Esophagus squamous epithelium (tissue), 5 donors: ENCODE data around the gene ADPRHL1. TPM values are rescaled to one million over a fixed set of nuclear protein-coding genes. Genes with fewer than 3 reads are reported as not detected.
"Not testable (repeated sequence)": the region's sequence is repeated elsewhere in the genome, so short reads cannot be mapped to it uniquely, and the experiment has no call there.

Source experiments
- DNase-seq: peaks from one replicate; lab custom pipeline; 2025; lab: John Stamatoyannopoulos, UW
- H3K27ac ChIP-seq, 4 donors: fragments of 200-600 bp; sonication (generic); one replicate each; pipeline ENCODE4 v1.5.1; 2016 to 2019; ENCODE audit warnings: mild to moderate bottlenecking in 1 of 4
- H3K27me3 ChIP-seq, 4 donors: fragments of 200-600 bp; sonication (generic); 1 replicate in 3 of 4; 2 replicates in 1 of 4; pipeline versions ENCODE4 v1.5.1 to v1.6.0; 2017 to 2021; ENCODE audit warnings: antibody characterized with exemption in 1 of 4
- H3K36me3 ChIP-seq, 3 donors: fragments of 200-600 bp; sonication (generic); one replicate each; pipeline ENCODE4 v1.5.1; 2016 to 2019
- H3K4me1 ChIP-seq, 3 donors: fragments of 200-600 bp; sonication (generic); one replicate each; pipeline ENCODE4 v1.5.1; 2017 to 2019
- H3K4me3 ChIP-seq, 4 donors: fragments of 200-600 bp; sonication (generic); 1 replicate in 3 of 4; 2 replicates in 1 of 4; pipeline ENCODE4 v1.5.1; 2016 to 2019; ENCODE audit warnings: mild to moderate bottlenecking in 2 of 4, moderate library complexity in 1 of 4
- H3K9me3 ChIP-seq, 3 donors: fragments of 200-600 bp; sonication (generic); one replicate each; pipeline ENCODE4 v1.5.1; 2016 to 2019
- CTCF ChIP-seq, 6 experiments: fragments of 450-650 bp in 4 of 6; fragments of 200-600 bp in 2 of 6; sonication (generic) in 2 of 6; IDR thresholded peaks; one replicate each; pipeline ENCODE4 v1.5.1; 2016 to 2019; ENCODE audit warnings: antibody characterized with exemption in 6 of 6, mild to moderate bottlenecking in 4 of 6, moderate library complexity in 4 of 6
- POLR2A ChIP-seq, 4 donors: fragments of 450-650 bp; IDR thresholded peaks; one replicate each; pipeline ENCODE4 v1.6.1; 2017; ENCODE audit warnings: antibody characterized with exemption in 4 of 4, mild to moderate bottlenecking in 4 of 4, moderate library complexity in 3 of 4
- WGBS, 2 donors: methylation state at CpG; one replicate each; pipeline ENCODE4 v1.1.5; 2018; 5-methylcytosine and 5-hydroxymethylcytosine counted together
- intact Hi-C: fragments of 100-400 bp; cut with DNase I; formaldehyde crosslinking; loops from one replicate; pipeline ENCODE4 v1.15.0; 2022
- total RNA-seq, 4 donors: library from RNA; depleted of rRNA; stranded (reverse); fragments of >200 nt; gene quantifications; one replicate each; pipeline ENCODE4 v1.1.0, GENCODE V29; 2016
- donor health status: DM: yes; HTN: yes; CAD: no.

ADPRHL1 gene
- total RNA-seq, 4 donors from 2014 or later: 0.31 to 3.5 (median 2.2) TPM

GRCh38 chr13:113393563-113394338 is 59.5 kb downstream of the ADPRHL1 start:
- H3K27me3 ChIP-seq: peaks cover 0 to 4% (median 0%) of the 10 kb centered on the region in 4 donors
- TF ChIP-seq POLR2A (IDR thresholded peaks at IDR 0.05) (no peak), CTCF (IDR thresholded peaks at IDR 0.05) (peak; percentile 74 to 97 (median 94))
- peak overlapping the region; percentile 36 to 68 (median 54) for H3K27ac ChIP-seq
- WGBS, 2 donors: 2 to 12% methylated on average over 7 to 9 of the region's 63 CpGs
- peaks cover 4 to 17% (median 10%) of the 10 kb centered on the region in 3 donors for H3K4me1 ChIP-seq
- intact Hi-C loops: loop anchor here (10.0 kb wide), 1 partner anchor 119 kb away; no protein-coding TSS in a partner anchor
- H3K9me3 ChIP-seq: no peaks in the 10 kb centered on the region
- no peaks in the 10 kb centered on the region for H3K36me3 ChIP-seq
- H3K4me3 ChIP-seq: peak overlapping the region; percentile 47 to 90 (median 57)
- peak; percentile 21 for DNase-seq

- TF ChIP-seq CTCF (IDR thresholded peaks at IDR 0.05) (no peak), POLR2A (IDR thresholded peaks at IDR 0.05) (no peak)
- no peaks in the 10 kb centered on the region for H3K9me3 ChIP-seq
- no peaks in the 10 kb centered on the region for H3K27me3 ChIP-seq
- no peaks in the 10 kb centered on the region for H3K36me3 ChIP-seq
- peak overlapping the region in 3 of 4 donors; percentile 52 to 90 (median 62) for H3K4me3 ChIP-seq
- H3K4me1 ChIP-seq: peaks cover 4 to 17% (median 10%) of the 10 kb centered on the region in 3 donors
- DNase-seq: no peak
- no peak overlapping the region for H3K27ac ChIP-seq
- intact Hi-C loops: loop anchor here (10.0 kb wide), 1 partner anchor 118 kb away; no protein-coding TSS in a partner anchor
- WGBS, 2 donors: 67 to 84% methylated on average over 8 to 9 of the region's 13 CpGs
Measured at GRCh38 chr13:113393226-113393562, 60.1 kb downstream of the ADPRHL1 start.

GRCh38 chr13:113390874-113391497 is 62.3 kb downstream of the ADPRHL1 start:
- DNase-seq: no peak
- Histone ChIP-seq H3K4me1 (peaks cover 4 to 17% (median 10%) of the 10 kb centered on the region in 3 donors), H3K27ac (no peak overlapping the region), H3K9me3 (no peaks in the 10 kb centered on the region), H3K27me3 (no peaks in the 10 kb centered on the region), H3K4me3 (no peak overlapping the region), H3K36me3 (no peaks in the 10 kb centered on the region)
- 46 to 62% methylated on average over 10 of the region's 10 CpGs for WGBS, 2 donors
- intact Hi-C loops: loop anchor here (10.0 kb wide), 1 partner anchor 116 kb away; no protein-coding TSS in a partner anchor
- TF ChIP-seq CTCF (IDR thresholded peaks at IDR 0.05): no peak
- no peak for TF ChIP-seq POLR2A (IDR thresholded peaks at IDR 0.05)

- H3K27me3 ChIP-seq, H3K36me3 ChIP-seq, H3K9me3 ChIP-seq, H3K4me3 ChIP-seq, intact Hi-C loops, DNase-seq, H3K27ac ChIP-seq: not testable (repeated sequence)
- WGBS, 2 donors: 93 to 95% methylated on average over 8 of the region's 8 CpGs
- H3K4me1 ChIP-seq: peaks cover 4 to 16% (median 10%) of the 10 kb centered on the region in 3 donors
Measured at GRCh38 chr13:113389586-113389985, 63.7 kb downstream of the ADPRHL1 start.

GRCh38 chr13:113387396-113387795 is 65.9 kb downstream of the ADPRHL1 start:
- no peak overlapping the region for H3K4me3 ChIP-seq
- no peak for DNase-seq

More at GRCh38 chr13:113387396-113387795, 65.9 kb downstream of the ADPRHL1 start:
- peaks cover 0 to 5% (median 0%) of the 10 kb centered on the region in 3 donors for H3K9me3 ChIP-seq
- H3K36me3 ChIP-seq: no peaks in the 10 kb centered on the region
- intact Hi-C loops: no loop called here
- no peak overlapping the region for H3K27ac ChIP-seq
- WGBS, 2 donors: 86 to 90% methylated on average over 1 of the region's 1 CpG
- TF ChIP-seq CTCF (IDR thresholded peaks at IDR 0.05): no peak
- no peak for TF ChIP-seq POLR2A (IDR thresholded peaks at IDR 0.05)
- no peaks in the 10 kb centered on the region for H3K4me1 ChIP-seq
- no peaks in the 10 kb centered on the region for H3K27me3 ChIP-seq
